HG03342 (cell line): ENCODE data around the gene IFT20.
"Not testable (repeated sequence)": the region's sequence is repeated elsewhere in the genome, so short reads cannot be mapped to it uniquely, and the experiment has no call there.

ENCODE experiments used
- ATAC-seq: cut with Tn5 transposase; IDR thresholded peaks from one replicate; pipeline ENCODE4 v1.9.1; 2021; ENCODE audit warnings: mild to moderate bottlenecking, moderate library complexity; ENCODE audit not compliant: unreplicated experiment

Gene IFT20

GRCh38 chr17:28364665-28365363 is 29.5 kb upstream of the IFT20 start, which contains the start of gene SEBOX:
TSS of gene SEBOX (minus strand) at chr17:28365199. CDS start at chr17:28365151, 48 bp downstream.
- ATAC-seq, result no peak

GRCh38 chr17:28363776-28364650 is 28.7 kb upstream of the IFT20 start:
- no peak for ATAC-seq

GRCh38 chr17:28363186-28363585 is 27.9 kb upstream of the IFT20 start:
- ATAC-seq, result no peak

GRCh38 chr17:28357901-28358197 is 22.6 kb upstream of the IFT20 start:
- ATAC-seq, result no peak

- ATAC-seq, result peak; percentile 95
Measured at GRCh38 chr17:28357061-28357900, 22.0 kb upstream of the IFT20 start, which contains the start of gene POLDIP2. TSS of gene POLDIP2 (minus strand) at chr17:28357527. CDS start at chr17:28357448, 79 bp downstream.

DNA sequence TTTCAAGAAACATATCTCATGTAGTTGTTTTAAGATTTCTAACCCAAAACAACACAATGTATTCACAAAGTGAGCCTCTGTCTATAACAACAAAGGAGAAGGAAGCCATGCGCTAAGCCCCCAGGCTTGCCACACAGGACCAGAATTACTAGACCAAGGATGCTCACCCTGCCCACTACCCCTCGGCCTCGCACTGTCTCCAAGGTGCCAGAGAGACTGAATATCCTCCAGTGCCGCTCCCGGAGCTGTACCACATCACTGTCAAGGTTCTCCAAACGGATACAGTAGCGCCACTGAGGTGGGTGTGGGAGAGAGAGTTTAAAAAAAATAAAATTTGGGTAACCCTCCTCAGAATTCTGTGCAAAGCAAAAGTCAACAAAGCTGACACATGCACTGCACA is 15.0 kb upstream of the IFT20 start:
- ATAC-seq, result no peak

DNA sequence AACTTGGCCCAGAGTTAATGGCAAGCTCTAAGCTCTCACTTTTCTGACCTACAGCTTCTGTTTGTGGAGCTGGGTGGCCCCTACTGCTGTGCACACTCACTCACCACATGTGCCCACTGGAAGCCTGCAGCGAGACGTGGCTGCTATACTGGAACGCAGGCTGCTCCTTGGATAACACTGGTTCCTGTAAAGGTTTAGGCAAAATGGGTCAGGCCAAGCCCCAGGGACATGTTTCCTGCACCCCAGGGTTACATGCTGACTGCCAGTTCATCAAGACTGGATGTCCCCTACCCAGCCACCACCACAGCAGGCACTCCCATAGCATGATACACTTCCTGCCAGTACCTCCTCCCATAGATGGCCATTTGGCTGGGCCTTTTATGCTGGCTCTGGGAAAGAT is 13.7 kb upstream of the IFT20 start:
- no peak for ATAC-seq

DNA sequence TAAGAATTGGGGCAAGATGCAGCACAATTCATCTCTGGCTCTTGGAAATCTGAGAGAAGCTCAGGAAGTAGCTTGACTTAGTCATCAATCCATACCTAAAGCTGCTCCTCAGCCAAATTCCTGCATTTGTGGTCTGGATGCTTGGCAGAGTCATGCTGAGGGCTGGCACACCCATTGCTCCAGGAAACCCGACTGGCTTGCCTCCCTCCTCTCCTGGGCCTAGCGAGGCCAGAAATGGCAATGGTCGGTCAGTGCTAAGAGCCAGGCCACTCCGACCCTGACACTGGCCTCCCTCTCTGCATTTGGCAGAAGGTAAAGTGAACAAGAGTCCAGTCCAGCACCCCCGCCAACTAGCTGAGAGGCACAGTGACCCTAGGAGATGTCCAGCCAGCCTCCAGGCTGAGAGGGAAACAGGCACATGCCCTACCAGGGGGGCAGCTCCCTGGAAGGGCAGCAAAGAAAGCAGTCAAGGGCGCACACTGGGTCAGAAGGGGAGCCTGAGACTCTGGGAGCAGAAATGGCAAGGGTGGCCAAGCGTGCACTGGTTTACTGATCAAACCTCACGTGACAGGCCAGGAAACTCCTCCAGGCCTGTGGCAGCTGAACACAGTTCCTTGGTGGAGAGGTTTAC is 12.1 kb upstream of the IFT20 start:
- no peak for ATAC-seq

GRCh38 chr17:28346746-28347246 is 11.5 kb upstream of the IFT20 start:
- ATAC-seq, result no peak

- ATAC-seq, result no peak
Measured at GRCh38 chr17:28346199-28346580, 10.9 kb upstream of the IFT20 start.

- ATAC-seq, result no peak
Measured at GRCh38 chr17:28345419-28346198, 10.3 kb upstream of the IFT20 start.

GRCh38 chr17:28344435-28344901 is 9.2 kb upstream of the IFT20 start:
- no peak for ATAC-seq

DNA sequence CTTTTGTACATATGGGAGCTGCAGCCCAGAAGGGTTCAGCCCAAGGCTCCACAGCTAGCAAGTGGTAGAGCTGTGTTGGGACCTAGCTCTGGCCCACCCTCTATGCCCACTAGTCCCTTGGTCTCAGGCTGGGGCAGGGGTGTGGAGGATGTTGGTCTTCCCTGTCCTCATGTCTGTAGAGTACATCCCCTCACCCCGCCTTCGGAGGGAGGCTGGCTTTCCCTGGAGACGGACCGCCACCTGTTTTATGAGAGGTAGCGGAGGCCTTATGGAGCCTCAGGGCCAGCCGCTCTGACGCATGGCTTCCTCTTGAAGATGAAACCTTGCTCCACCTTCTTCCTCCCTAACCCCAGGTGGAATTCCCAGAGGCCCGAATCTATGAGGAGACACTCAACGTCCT is 8.7 kb upstream of the IFT20 start:
- no peak for ATAC-seq

GRCh38 chr17:28343491-28343932 is 8.2 kb upstream of the IFT20 start:
- ATAC-seq, result no peak

GRCh38 chr17:28342313-28342712 is 7.0 kb upstream of the IFT20 start:
- no peak for ATAC-seq

- no peak for ATAC-seq
Measured at GRCh38 chr17:28341516-28341915, 6.2 kb upstream of the IFT20 start.

DNA sequence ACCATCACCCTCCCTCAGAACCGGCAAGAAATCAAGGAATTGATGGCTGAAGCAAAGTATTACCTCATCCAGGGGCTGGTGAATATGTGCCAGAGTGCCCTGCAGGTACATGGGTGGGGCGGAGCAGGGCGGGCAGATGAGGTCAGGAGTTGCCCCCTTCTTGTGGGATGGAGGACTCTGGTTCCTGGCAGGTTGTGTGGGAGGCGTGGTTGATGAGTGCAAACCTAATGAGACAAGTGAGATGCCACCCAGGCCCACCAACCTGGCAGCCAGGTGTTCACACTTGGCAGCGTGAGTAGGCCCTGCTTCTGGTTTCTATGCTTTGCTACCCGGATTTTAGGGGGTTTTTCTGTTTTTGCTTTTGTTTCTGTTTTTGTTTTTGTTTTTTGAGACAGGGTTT is 5.1 kb upstream of the IFT20 start:
- no peak for ATAC-seq

DNA sequence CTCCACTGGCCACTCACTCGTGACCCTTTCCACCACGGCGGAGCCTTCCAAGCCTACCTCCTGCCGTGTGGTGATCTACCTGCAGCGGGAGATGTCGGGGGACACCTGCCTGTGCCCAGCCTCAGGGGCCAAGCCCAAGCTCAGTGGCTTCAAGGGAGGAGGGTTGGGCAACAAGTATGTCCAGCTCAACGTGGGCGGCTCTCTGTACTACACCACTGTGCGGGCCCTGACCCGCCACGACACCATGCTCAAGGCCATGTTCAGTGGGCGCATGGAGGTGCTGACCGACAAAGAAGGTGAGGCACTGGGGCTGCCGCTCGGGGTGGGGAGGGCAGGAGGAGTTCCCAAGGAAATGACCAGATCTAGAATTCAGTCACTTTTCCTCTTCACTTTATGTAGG is 4.2 kb upstream of the IFT20 start:
- no peak for ATAC-seq

DNA sequence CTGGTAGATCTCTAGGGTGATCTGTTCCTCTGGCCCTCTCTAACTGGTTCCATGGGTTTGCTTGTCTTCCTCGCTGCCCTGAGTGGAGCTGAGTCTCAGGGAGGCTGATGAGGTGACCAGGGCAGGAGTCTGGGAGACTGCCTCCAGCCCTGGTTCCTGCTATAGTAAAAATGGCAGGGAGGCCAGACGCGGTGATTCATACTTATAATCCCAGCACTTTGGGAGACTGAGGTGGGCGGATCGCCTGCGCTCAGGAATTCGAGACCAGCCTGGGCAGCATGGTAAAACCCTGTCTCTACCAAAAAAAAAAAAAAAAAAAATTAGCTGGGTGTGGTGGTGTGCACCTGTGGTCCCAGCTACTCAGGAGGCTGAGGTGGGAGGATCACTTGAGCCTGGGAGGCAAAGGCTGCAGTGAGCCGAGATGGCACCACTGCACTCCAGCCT is 3.5 kb upstream of the IFT20 start:
- ATAC-seq, result not testable (repeated sequence)
